GM18519 (cell line): ENCODE data around the gene CFAP73.

Experiments used
- ATAC-seq: cut with Tn5 transposase; IDR thresholded peaks from one replicate; pipeline ENCODE4 v1.9.1; 2021; ENCODE audit warnings: mild to moderate bottlenecking, moderate library complexity; ENCODE audit not compliant: unreplicated experiment, low FRiP score

CFAP73 gene

GRCh38 chr12:113207613-113208040 lies 58.1 kb downstream of the CFAP73 start:
- ATAC-seq, result peak; percentile 4

GRCh38 chr12:113208041-113208934 lies 58.8 kb downstream of the CFAP73 start:
- ATAC-seq, result peak; percentile 72
